GM10248 (cell line): ENCODE results near the gene LTF.
"Not testable (repeated sequence)": the region's sequence is repeated elsewhere in the genome, so short reads cannot be mapped to it uniquely, and the experiment has no call there.

Source experiments
- CTCF ChIA-PET: fragments of 300-600 bp; sonication (Branson Sonifier 250); formaldehyde crosslinking; extraction: SDS; loops from one replicate; lab custom pipeline; 2021; ENCODE audit warnings: antibody characterized with exemption; lab: Yijun Ruan, JAX
- POLR2A ChIA-PET: fragments of 350-650 bp; sonication (Branson Sonifier 250); formaldehyde crosslinking; extraction: SDS; loops from one replicate; lab custom pipeline; 2020; ENCODE audit warnings: antibody characterized with exemption; lab: Yijun Ruan, JAX
- DNase-seq: peaks from one replicate; pipeline ENCODE4 v3.0.0; 2012; ENCODE audit errors: extremely low spot score
- CTCF ChIP-seq: IDR thresholded peaks from 2 replicates; pipeline ENCODE4 v1.5.1; 2012; ENCODE audit warnings: mild to moderate bottlenecking, low read depth; ENCODE audit errors: extremely low read depth, missing control alignments, control extremely low read depth

The LTF gene

GRCh38 chr3:46435081-46435726 is 29.5 kb downstream of the LTF start:
- no peak for DNase-seq
- ChIA-PET POLR2A (no interaction called here), CTCF (interaction anchor here (0.9 to 3.8 kb wide), 3 partner anchors 9 to 15 kb away, joined by 3 to 11 read pairs (median 3); no protein-coding TSS in a partner anchor)
- TF ChIP-seq CTCF: no peak

GRCh38 chr3:46433841-46434240 is 30.9 kb downstream of the LTF start:
- TF ChIP-seq CTCF: no peak
- ChIA-PET CTCF (interaction anchor here (1.7 to 3.8 kb wide), 2 partner anchors 9 to 10 kb away, joined by 3 to 11 read pairs; no protein-coding TSS in a partner anchor), POLR2A (no interaction called here)
- DNase-seq: no peak

- DNase-seq, POLR2A ChIA-PET: not testable (repeated sequence)
- CTCF ChIA-PET: interaction anchor here (1.7 to 3.8 kb wide), 2 partner anchors 9 to 11 kb away, joined by 3 to 11 read pairs; no protein-coding TSS in a partner anchor
Measured at GRCh38 chr3:46433118-46433517, 31.6 kb downstream of the LTF start.

GRCh38 chr3:46431905-46432304 is 32.8 kb downstream of the LTF start:
- CTCF ChIA-PET, POLR2A ChIA-PET, DNase-seq: not testable (repeated sequence)

- DNase-seq, POLR2A ChIA-PET: not testable (repeated sequence)
- CTCF ChIA-PET: interaction anchor here (0.9 to 1.1 kb wide), 2 partner anchors 10 to 11 kb away, joined by 3 to 4 read pairs; no protein-coding TSS in a partner anchor
Measured at GRCh38 chr3:46430879-46431278, 33.8 kb downstream of the LTF start.

- POLR2A ChIA-PET: no interaction called here
- DNase-seq: no peak
- no peak for TF ChIP-seq CTCF
- CTCF ChIA-PET: interaction anchor here (0.9 to 1.5 kb wide), 3 partner anchors 14 to 59 kb away, joined by 3 to 6 read pairs (median 3); no protein-coding TSS in a partner anchor
Measured at GRCh38 chr3:46429671-46430070, 35.0 kb downstream of the LTF start.

- ChIA-PET POLR2A (no interaction called here), CTCF (interaction anchor here (0.9 to 1.5 kb wide), 3 partner anchors 14 to 59 kb away, joined by 3 to 6 read pairs (median 3); no protein-coding TSS in a partner anchor)
- DNase-seq: no peak
- no peak for TF ChIP-seq CTCF
Measured at GRCh38 chr3:46429250-46429649, 35.5 kb downstream of the LTF start.
